Tibial artery (tissue), 4 donors: ENCODE data around the gene VAV2.

ENCODE experiments used
- DNase-seq, 2 donors: peaks; one replicate each; pipeline ENCODE4 v3.0.0-alpha.2; 2019
- H3K27ac ChIP-seq, 2 donors: fragments of 200-600 bp; sonication (generic) in 1 of 2; 1 replicate in 1 of 2; 2 replicates in 1 of 2; pipeline ENCODE4 v1.5.1; 2018 to 2019; ENCODE audit warnings: mild to moderate bottlenecking in 1 of 2
- H3K27me3 ChIP-seq, 2 donors: fragments of 200-600 bp; sonication (generic) in 1 of 2; one replicate each; pipeline versions ENCODE4 v1.5.1 to v1.6.0; 2016 to 2019
- H3K36me3 ChIP-seq, 3 donors: fragments of 200-600 bp; sonication (generic) in 2 of 3; one replicate each; pipeline ENCODE4 v1.5.1; 2016 to 2019; ENCODE audit warnings: mild to moderate bottlenecking in 2 of 3
- H3K4me1 ChIP-seq, 4 donors: fragments of 200-600 bp; sonication (generic) in 2 of 4; 1 replicate in 3 of 4; 2 replicates in 1 of 4; pipeline ENCODE4 v1.5.1; 2016 to 2019
- H3K4me3 ChIP-seq, 2 donors: fragments of 200-600 bp; sonication (generic) in 1 of 2; 1 replicate in 1 of 2; 2 replicates in 1 of 2; pipeline ENCODE4 v1.5.1; 2018 to 2019; ENCODE audit warnings: mild to moderate bottlenecking in 2 of 2
- H3K9me3 ChIP-seq, 3 donors: fragments of 200-600 bp; sonication (generic) in 1 of 3; one replicate each; pipeline ENCODE4 v1.5.1; 2016 to 2019
- CTCF ChIP-seq, 2 experiments: fragments of 200-600 bp in 1 of 2; fragments of 450-650 bp in 1 of 2; IDR thresholded peaks; one replicate each; pipeline ENCODE4 v1.5.1; 2017 to 2019; ENCODE audit warnings: antibody characterized with exemption in 2 of 2, mild to moderate bottlenecking in 1 of 2, moderate library complexity in 1 of 2
- intact Hi-C: fragments of 100-400 bp; cut with DNase I; formaldehyde crosslinking; loops from one replicate; pipeline ENCODE4 v1.15.0; 2023; ENCODE audit warnings: low total_unique reads

VAV2 gene

DNA sequence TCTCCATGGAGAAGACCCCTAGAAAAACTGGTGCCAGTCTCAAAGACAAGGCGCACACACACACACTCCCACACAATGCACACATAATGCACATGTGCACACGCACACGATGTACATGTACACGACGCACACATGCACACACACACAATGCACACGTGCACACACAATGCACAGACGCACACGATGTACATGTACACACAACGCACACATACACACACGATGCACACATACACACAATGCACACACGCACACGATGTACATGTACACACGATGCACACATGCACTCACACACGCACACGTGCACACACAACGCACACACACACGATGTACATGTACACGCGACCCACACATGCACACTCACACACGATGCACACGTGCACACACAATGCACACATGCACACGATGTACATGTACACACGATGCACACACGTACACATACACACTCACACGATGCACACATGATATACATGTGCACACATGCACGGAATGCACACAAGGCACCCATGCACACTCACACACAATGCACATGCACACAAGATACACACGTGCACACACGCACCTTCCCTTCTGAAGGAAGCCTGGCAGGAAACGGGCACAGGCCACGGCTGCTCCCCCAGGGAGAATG lies 76.5 kb downstream of the VAV2 start:
- peaks cover 0 to 22% (median 12%) of the 10 kb centered on the region in 4 donors for H3K4me1 ChIP-seq
- H3K27me3 ChIP-seq: no peaks in the 10 kb centered on the region
- H3K9me3 ChIP-seq: no peaks in the 10 kb centered on the region
- H3K4me3 ChIP-seq: no peak overlapping the region
- TF ChIP-seq CTCF (IDR thresholded peaks at IDR 0.05): no peak
- no peak for DNase-seq
- intact Hi-C loops: no loop called here
- H3K27ac ChIP-seq: no peak overlapping the region
- no peaks in the 10 kb centered on the region for H3K36me3 ChIP-seq

- Histone ChIP-seq H3K4me3 (no peak overlapping the region), H3K9me3 (no peaks in the 10 kb centered on the region), H3K36me3 (no peaks in the 10 kb centered on the region), H3K4me1 (peaks cover 0 to 20% (median 9%) of the 10 kb centered on the region in 4 donors), H3K27ac (no peak overlapping the region), H3K27me3 (no peaks in the 10 kb centered on the region)
- TF ChIP-seq CTCF (IDR thresholded peaks at IDR 0.05): no peak
- intact Hi-C loops: no loop called here
- no peak for DNase-seq
Measured at GRCh38 chr9:133914442-133915342, 77.4 kb downstream of the VAV2 start.

- no peak for DNase-seq
- H3K27ac ChIP-seq: no peak overlapping the region
- TF ChIP-seq CTCF (IDR thresholded peaks at IDR 0.05): no peak
- H3K4me3 ChIP-seq: no peak overlapping the region
- H3K9me3 ChIP-seq: no peaks in the 10 kb centered on the region
- peaks cover 0 to 11% (median 5%) of the 10 kb centered on the region in 4 donors for H3K4me1 ChIP-seq
- no peaks in the 10 kb centered on the region for H3K27me3 ChIP-seq
- no peaks in the 10 kb centered on the region for H3K36me3 ChIP-seq
- intact Hi-C loops: no loop called here
Measured at GRCh38 chr9:133913571-133914369, 78.4 kb downstream of the VAV2 start.

GRCh38 chr9:133910855-133911514 lies 81.1 kb downstream of the VAV2 start:
- Histone ChIP-seq H3K4me1 (peaks cover 0 to 14% (median 1%) of the 10 kb centered on the region in 4 donors), H3K9me3 (no peaks in the 10 kb centered on the region), H3K27me3 (no peaks in the 10 kb centered on the region), H3K36me3 (no peaks in the 10 kb centered on the region), H3K27ac (no peak overlapping the region), H3K4me3 (no peak overlapping the region)
- no peak for TF ChIP-seq CTCF (IDR thresholded peaks at IDR 0.05)
- intact Hi-C loops: no loop called here
- no peak for DNase-seq
